DMS 273 treated with DMSO at 0.1 percent for 48 hours (cell line): ENCODE data around the gene SMYD3.
"Not testable (repeated sequence)": the region's sequence is repeated elsewhere in the genome, so short reads cannot be mapped to it uniquely, and the experiment has no call there.

Source experiments
- DNase-seq: peaks from one replicate; lab custom pipeline; 2025; lab: John Stamatoyannopoulos, UW

The SMYD3 gene

DNA sequence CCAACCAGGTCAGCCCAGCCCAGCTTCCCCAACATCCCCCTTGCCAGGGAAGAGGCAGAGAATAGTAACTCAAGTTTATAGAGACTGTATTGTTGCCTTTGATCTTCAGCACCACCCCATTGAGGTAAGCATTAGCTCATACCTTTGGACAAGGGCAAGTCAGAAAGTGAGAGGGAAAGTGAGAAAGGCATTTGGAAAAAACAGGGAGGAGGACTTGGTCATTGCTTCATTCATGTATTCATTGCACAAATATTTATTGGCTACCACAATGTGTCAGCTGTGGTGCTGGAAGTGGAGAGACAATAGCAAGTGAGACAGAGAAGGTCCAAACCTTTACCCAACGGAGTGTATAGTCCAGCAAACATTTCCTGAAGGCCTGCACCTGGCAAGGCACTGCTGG is 791.1 kb downstream of the SMYD3 start:
- no peak for DNase-seq

DNA sequence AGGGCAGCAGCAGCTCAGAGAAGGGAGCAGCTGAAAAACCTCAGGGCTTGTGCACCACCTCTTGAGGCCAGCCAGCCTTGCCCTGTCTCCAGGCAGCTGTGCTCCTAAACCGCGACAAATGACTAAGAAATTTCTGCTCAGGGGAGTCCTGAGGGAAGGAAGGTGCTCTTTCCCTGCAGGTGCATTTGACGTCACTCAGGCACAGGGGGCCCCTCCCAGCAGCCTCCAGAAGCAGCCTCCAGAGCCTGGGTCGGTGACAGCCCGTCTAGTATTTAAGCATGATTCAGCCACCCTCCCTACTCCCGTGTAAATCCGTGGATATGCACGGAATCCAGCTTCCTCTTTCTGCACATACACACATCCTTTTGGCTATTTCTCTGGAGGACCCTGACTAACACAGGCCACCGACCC is 791.8 kb downstream of the SMYD3 start:
- no peak for DNase-seq

DNA sequence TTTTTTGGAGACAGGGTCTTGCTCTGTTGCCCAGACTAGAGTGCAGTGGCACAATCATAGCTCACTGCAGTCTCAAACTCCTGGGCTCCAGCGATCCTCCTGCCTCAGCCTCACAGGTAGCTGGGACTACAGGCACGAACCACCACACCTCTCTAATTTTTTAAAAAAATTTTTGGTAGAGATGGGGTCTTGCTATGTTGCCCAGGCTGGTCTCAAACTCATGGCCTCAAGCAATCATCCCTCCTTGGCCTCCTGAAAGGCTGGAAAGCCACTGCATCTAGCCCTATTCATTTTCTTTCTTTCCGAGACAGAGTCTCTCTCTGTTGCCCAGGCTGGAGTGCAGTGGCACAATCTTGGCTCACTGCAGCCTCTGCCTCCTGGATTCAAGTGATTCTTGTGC is 793.1 kb downstream of the SMYD3 start:
- DNase-seq: not testable (repeated sequence)

DNA sequence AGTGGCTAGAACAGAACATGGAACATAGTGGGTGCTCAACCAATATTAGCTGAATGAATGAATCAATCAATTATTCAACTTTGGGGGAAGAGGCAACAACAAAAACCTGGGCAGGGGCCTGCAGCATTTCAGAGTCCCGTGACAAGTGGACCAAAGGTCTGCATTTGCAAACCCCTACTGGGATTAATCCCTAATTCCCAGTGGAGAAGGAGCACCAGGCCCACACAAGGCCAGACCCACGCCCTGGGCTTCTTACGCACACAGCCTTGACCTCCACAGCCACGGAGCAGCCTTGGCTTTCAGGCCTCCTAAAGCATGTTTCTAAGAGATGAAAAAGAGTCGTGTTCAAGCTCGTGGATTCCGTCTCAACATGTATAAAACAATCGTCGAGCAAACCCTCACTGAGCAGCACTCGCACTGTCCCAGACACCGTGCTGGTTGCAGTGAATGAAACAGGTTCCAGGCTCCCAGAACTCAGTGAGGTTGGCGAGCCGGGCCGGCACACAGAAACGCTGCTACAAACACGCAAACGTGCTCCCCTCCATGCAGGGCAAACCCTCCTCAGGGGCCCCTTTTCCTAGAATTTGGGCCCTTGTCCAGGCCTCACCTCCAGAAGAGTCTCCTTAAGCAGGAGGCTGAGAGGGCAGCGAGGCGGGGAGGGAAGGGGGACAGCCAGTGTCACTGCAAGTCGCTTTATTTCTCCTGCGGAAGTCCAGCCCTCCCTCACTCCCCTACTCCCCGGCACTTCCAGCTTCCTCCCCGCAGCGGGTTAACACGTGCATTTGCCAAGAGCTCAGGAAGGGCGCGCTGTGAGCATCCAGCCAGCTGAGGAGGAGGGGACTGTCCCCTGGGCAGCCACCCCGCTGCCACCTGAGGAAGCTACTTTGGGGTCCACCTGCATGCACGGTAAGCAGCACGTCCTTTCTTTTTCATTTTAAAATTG is 795.8 kb downstream of the SMYD3 start:
- DNase-seq: no peak

DNA sequence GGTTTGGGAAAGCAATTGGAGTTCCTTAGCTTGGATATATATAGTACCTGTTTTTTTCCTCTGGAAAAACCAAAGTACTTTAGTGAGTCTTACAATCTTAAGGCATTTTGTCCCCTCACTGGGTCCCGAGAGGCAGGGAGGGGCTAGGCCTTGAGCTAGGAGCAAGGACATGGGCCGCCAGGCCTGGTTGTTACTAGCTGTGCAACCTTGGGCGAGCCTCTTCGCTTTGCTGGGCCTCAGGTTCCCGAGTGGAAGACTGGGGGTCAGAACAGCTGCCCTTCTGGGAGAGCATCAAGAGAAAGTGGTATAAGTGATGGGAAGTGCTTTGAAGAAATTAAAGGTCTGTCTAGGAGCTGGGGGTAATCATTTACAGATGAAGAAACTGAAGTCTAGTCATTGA is 799.1 kb downstream of the SMYD3 start:
- DNase-seq: no peak

DNA sequence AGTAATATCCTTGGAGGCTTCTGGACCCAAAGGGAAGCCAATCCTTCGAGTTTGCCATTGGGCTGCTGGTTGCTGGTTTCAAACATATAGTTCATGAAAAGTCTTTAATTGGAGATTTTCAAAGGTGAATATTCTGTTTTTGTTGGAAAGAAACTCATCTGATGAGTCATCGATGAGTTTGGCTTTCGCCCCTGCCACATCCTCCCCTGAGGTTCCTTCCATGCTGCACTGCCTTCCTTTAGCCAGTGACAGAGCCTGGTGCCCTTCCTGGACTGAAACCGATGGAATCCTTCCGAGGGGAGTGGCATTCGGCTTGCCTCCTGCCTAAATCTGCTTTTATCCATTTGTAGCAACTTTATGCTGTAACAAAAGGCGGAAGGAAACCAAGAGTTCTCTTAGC is 802.3 kb downstream of the SMYD3 start:
- DNase-seq: no peak

DNA sequence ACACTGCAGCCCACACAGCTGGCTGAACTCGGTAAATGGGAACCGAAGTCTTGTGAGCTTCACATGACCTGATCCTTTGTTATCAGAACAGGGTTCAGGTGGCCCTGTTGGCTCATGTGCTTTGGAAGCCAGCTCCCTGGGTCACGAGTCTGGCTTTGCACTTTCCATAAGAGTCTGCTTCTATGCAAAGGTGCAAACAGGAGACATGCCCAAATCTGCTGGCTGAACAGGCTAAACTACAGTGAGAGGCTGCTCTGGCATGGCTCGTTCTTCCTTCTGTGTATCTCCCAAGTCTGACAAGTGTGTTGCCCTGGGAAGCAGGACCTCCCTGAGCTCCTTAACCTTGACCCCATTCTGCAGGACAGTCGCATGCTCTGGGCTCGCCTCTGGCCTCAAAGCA is 802.7 kb downstream of the SMYD3 start:
- no peak for DNase-seq

DNA sequence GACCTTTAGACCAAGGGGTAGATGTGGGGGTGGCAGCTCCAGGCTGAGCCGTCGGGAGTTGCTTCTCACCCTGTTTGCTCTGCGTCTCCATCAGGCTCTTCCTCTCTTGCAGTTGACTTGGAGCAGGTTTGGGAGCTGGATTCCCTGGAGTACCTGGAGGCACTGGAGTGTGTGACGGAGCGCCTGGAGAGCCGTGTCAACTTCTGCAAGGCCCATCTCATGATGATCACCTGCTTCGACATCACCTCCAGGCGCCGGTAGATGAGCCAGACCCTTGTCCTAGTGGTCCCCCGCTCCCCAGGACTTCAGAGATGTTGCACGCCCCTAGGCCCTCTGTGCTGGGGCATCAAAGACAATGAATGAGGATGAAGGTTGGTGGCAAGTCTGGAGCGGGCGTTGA is 804.7 kb downstream of the SMYD3 start:
- no peak for DNase-seq

DNA sequence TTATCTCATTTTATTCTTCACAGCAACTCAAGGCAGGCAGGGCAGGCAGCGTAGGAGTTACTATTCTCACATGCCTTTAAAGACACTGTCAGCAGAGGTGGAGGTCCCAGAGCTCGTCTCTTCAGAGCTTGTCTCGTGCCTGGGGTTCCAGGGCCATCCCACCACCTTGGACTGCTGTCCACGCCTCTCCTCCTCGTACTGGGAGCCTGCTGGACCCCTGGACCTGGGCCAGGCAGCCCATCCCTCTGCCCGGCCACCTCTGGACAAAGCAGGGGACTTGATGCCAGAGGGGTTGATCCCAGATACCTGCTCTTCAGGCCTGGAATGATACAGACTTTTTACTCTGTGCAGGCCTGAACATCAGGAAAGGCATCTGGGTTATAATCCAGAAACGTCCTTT is 805.4 kb downstream of the SMYD3 start:
- DNase-seq: no peak

DNA sequence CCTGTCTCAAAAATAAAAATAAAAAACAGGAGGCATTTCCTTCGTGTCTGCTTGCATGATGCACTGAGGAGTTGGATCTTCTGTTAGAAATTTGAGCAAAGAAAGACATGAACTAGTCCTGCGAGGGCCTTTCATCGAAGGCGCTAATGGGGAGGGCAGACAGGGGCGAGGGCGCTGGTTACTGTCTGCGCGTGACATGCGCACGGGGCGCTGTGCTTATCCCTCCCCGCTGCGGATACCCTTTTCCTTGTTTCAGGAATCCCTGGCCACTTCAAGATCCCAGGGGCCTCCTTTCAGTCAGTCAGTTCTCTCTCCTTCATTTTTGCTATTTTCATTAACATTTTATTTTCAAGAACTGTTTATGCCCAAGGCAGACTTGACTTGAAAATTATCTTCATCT is 806.4 kb downstream of the SMYD3 start:
- no peak for DNase-seq
